ENCODE results near the gene DPF3.

Gene DPF3

GRCh38 chr14:72644038-72644437 lies 249.9 kb downstream of the DPF3 start:
- Histone ChIP-seq H2AFZ (ENCODE audit: low read depth, low read length, severe bottlenecking) (no peak overlapping the region), H3K9me2 (replicated peaks; ENCODE audit: insufficient read depth, low read length) (no peaks in the 10 kb centered on the region), H3F3A (ENCODE audit: insufficient read depth) (no peaks in the 10 kb centered on the region), H3K4me2 (ENCODE audit: low read depth, low read length, poor library complexity, severe bottlenecking) (no peak overlapping the region), H3K9ac (ENCODE audit: low read length) (no peak overlapping the region), H3K79me2 (ENCODE audit: insufficient read depth, low read length) (no peaks in the 10 kb centered on the region), H3K36me3 (ENCODE audit: low read length) (no peaks in the 10 kb centered on the region), H3K27me3 (ENCODE audit: low read length) (no peaks in the 10 kb centered on the region), H4K20me1 (ENCODE audit: low read depth, low read length) (no peaks in the 10 kb centered on the region), H3K9me3 (ENCODE audit: insufficient read depth, low read length) (peaks cover 4% of the 10 kb centered on the region; the same call in 1 of the 2 replicates), H3K4me3 (ENCODE audit: insufficient read depth, low read length, poor library complexity, severe bottlenecking) (no peak overlapping the region), H3K27ac (ENCODE audit: low read depth, low read length) (no peak overlapping the region)
- no peak for TF ChIP-seq EZH2phosphoT487 (conservative IDR thresholded peaks at IDR 0.05; ENCODE audit: low read length)
- no peak for TF ChIP-seq CTCF (IDR thresholded peaks at IDR 0.05; ENCODE audit: insufficient read depth, low read length, poor library complexity, severe bottlenecking)

GRCh38 chr14:72643317-72643801 lies 250.5 kb downstream of the DPF3 start:
- no peak overlapping the region for H3K27ac ChIP-seq (ENCODE audit: low read depth, low read length)
- H3K36me3 ChIP-seq (ENCODE audit: low read length) = no peaks in the 10 kb centered on the region
- H3K27me3 ChIP-seq (ENCODE audit: low read length) = no peaks in the 10 kb centered on the region
- H2AFZ ChIP-seq (ENCODE audit: low read depth, low read length, severe bottlenecking) = no peak overlapping the region
- no peak overlapping the region for H3K4me3 ChIP-seq (ENCODE audit: insufficient read depth, low read length, poor library complexity, severe bottlenecking)
- H3K4me2 ChIP-seq (ENCODE audit: low read depth, low read length, poor library complexity, severe bottlenecking) = no peak overlapping the region
- H3K9me3 ChIP-seq (ENCODE audit: insufficient read depth, low read length) = peaks cover 4% of the 10 kb centered on the region; the same call in 1 of the 2 replicates
- H3K9me2 ChIP-seq (replicated peaks; ENCODE audit: insufficient read depth, low read length) = no peaks in the 10 kb centered on the region
- no peaks in the 10 kb centered on the region for H3K79me2 ChIP-seq (ENCODE audit: insufficient read depth, low read length)
- H3F3A ChIP-seq (ENCODE audit: insufficient read depth) = no peaks in the 10 kb centered on the region
- TF ChIP-seq CTCF (IDR thresholded peaks at IDR 0.05; ENCODE audit: insufficient read depth, low read length, poor library complexity, severe bottlenecking) (no peak), EZH2phosphoT487 (conservative IDR thresholded peaks at IDR 0.05; ENCODE audit: low read length) (no peak)
- no peak overlapping the region for H3K9ac ChIP-seq (ENCODE audit: low read length)
- no peaks in the 10 kb centered on the region for H4K20me1 ChIP-seq (ENCODE audit: low read depth, low read length)

- H2AFZ ChIP-seq (ENCODE audit: low read depth, low read length, severe bottlenecking) = no peak overlapping the region
- H3K9me3 ChIP-seq (ENCODE audit: insufficient read depth, low read length) = peaks cover 4% of the 10 kb centered on the region; the same call in 1 of the 2 replicates
- TF ChIP-seq EZH2phosphoT487 (conservative IDR thresholded peaks at IDR 0.05; ENCODE audit: low read length) = no peak
- no peak for TF ChIP-seq CTCF (IDR thresholded peaks at IDR 0.05; ENCODE audit: insufficient read depth, low read length, poor library complexity, severe bottlenecking)
- H4K20me1 ChIP-seq (ENCODE audit: low read depth, low read length) = no peaks in the 10 kb centered on the region
- H3K36me3 ChIP-seq (ENCODE audit: low read length) = no peaks in the 10 kb centered on the region
- H3K27me3 ChIP-seq (ENCODE audit: low read length) = no peaks in the 10 kb centered on the region
- H3K27ac ChIP-seq (ENCODE audit: low read depth, low read length) = no peak overlapping the region
- H3K9me2 ChIP-seq (replicated peaks; ENCODE audit: insufficient read depth, low read length) = no peaks in the 10 kb centered on the region
- no peaks in the 10 kb centered on the region for H3F3A ChIP-seq (ENCODE audit: insufficient read depth)
- H3K4me3 ChIP-seq (ENCODE audit: insufficient read depth, low read length, poor library complexity, severe bottlenecking) = no peak overlapping the region
- H3K9ac ChIP-seq (ENCODE audit: low read length) = no peak overlapping the region
- no peak overlapping the region for H3K4me2 ChIP-seq (ENCODE audit: low read depth, low read length, poor library complexity, severe bottlenecking)
- no peaks in the 10 kb centered on the region for H3K79me2 ChIP-seq (ENCODE audit: insufficient read depth, low read length)
Measured at GRCh38 chr14:72640911-72641485, 252.9 kb downstream of the DPF3 start.
